Gastrocnemius medialis (tissue), 4 donors: ENCODE data around the gene KCNG1. TPM values are rescaled to one million over a fixed set of nuclear protein-coding genes. Genes with fewer than 3 reads are reported as not detected.

Experiments
- ATAC-seq, 2 donors: fragments of 150-250 bp; one replicate each; pipeline ENCODE4 v1.9.1; 2016
- DNase-seq, 2 donors: peaks; one replicate each; pipeline ENCODE4 v3.0.0-alpha.2; 2019
- H3K27ac ChIP-seq, 4 donors: fragments of 200-600 bp; sonication (generic); 1 replicate in 1 of 4; 2 replicates in 3 of 4; pipeline ENCODE4 v1.5.1; 2016 to 2018; ENCODE audit warnings: mild to moderate bottlenecking in 2 of 4, moderate library complexity in 1 of 4
- H3K27me3 ChIP-seq, 3 donors: fragments of 200-600 bp; sonication (generic) in 2 of 3; 1 replicate in 1 of 3; 2 replicates in 2 of 3; pipeline versions ENCODE4 v1.5.1 to v1.6.0; 2016 to 2019; ENCODE audit warnings: mild to moderate bottlenecking in 1 of 3, moderate library complexity in 1 of 3
- H3K36me3 ChIP-seq, 2 donors: fragments of 200-600 bp; sonication (generic) in 1 of 2; one replicate each; pipeline ENCODE4 v1.5.1; 2017 to 2018
- H3K4me1 ChIP-seq, 2 donors: fragments of 200-600 bp; sonication (generic) in 1 of 2; one replicate each; pipeline ENCODE4 v1.5.1; 2016 to 2017; ENCODE audit warnings: mild to moderate bottlenecking in 2 of 2
- H3K4me3 ChIP-seq, 4 donors: fragments of 200-600 bp; sonication (generic) in 3 of 4; 1 replicate in 1 of 4; 2 replicates in 3 of 4; pipeline ENCODE4 v1.5.1; 2016 to 2019; ENCODE audit warnings: mild to moderate bottlenecking in 2 of 4
- H3K9me3 ChIP-seq, 3 donors: fragments of 200-600 bp; sonication (generic) in 2 of 3; 1 replicate in 1 of 3; 2 replicates in 2 of 3; pipeline ENCODE4 v1.5.1; 2016 to 2019
- CTCF ChIP-seq, 5 experiments: fragments of 450-650 bp in 3 of 5; fragments of 200-600 bp in 2 of 5; sonication (generic) in 2 of 5; IDR thresholded peaks in 4 of 5; conservative IDR thresholded peaks in 1 of 5; 1 replicate in 4 of 5; 2 replicates in 1 of 5; pipeline ENCODE4 v1.5.1; 2016 to 2019; ENCODE audit warnings: antibody characterized with exemption in 5 of 5, mild to moderate bottlenecking in 3 of 5, moderate library complexity in 3 of 5
- POLR2A ChIP-seq, 2 donors: fragments of 450-650 bp; IDR thresholded peaks; one replicate each; pipeline ENCODE4 v1.6.1; 2017; ENCODE audit warnings: antibody characterized with exemption in 2 of 2, mild to moderate bottlenecking in 2 of 2, moderate library complexity in 2 of 2
- in situ Hi-C, 4 donors: fragments of 200-750 bp; cut with MboI; loops; one replicate each; pipeline versions ENCODE4 v1.15.0 to v1.8.0; 2017; ENCODE audit warnings: low sequenced_read_pairs in 4 of 4
- intact Hi-C: fragments of 100-400 bp; cut with DNase I; formaldehyde crosslinking; loops from one replicate; pipeline ENCODE4 v1.15.1; 2023; ENCODE audit warnings: low total_unique reads
- total RNA-seq, 4 donors: library from RNA; depleted of rRNA; stranded (reverse); fragments of >200 nt; gene quantifications; one replicate each; pipeline versions ENCODE4 v1.1.0 to v1.2.3, GENCODE V29; 2016

KCNG1 gene
- total RNA-seq, 4 donors from 2014 or later, result not detected

DNA sequence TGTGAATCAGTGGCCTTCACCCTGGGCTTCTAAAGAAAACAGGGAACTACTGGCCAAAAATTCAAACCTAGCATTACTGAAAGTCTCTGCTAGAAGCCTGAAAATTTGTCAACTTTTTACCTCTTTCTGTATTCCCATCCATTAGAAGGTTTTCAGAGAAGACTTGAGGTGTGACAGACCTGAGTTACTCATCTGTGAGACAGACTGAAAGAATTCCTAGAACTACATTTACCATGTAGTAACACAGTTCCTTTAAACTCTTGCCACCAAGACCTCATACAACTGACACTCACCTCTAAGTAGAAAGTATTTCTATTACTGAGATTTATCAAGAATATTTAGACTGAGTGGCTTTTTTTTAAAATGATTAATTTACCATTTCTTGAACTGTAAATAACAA lies 69.1 kb downstream of the KCNG1 start:
- peaks cover 0 to 41% of the 10 kb centered on the region in 2 donors for H3K36me3 ChIP-seq
- TF ChIP-seq POLR2A (IDR thresholded peaks at IDR 0.05) (no peak), CTCF (IDR thresholded peaks at IDR 0.05 in 4 of 5, conservative IDR thresholded peaks at IDR 0.05 in 1 of 5) (no peak)
- in situ Hi-C loops, result no loop called here
- intact Hi-C loops, result no loop called here
- no peak overlapping the region for H3K4me3 ChIP-seq
- H3K27me3 ChIP-seq, result no peaks in the 10 kb centered on the region
- H3K27ac ChIP-seq, result no peak overlapping the region
- DNase-seq (no peak), ATAC-seq (no peak)
- H3K4me1 ChIP-seq, result peaks cover 27 to 36% of the 10 kb centered on the region in 2 donors
- H3K9me3 ChIP-seq, result no peaks in the 10 kb centered on the region

Other genes starting within 250 kb of the KCNG1 start
- gene BCAS4, start 228.0 kb downstream of the KCNG1 start, total RNA-seq, result 1 to 10 TPM in 1 of 4 donors, under 1 TPM in 2, not detected in 1; 0.16 to 2.2 (median 0.51) TPM
- gene ADNP, start 91.7 kb downstream of the KCNG1 start, total RNA-seq, result 10 to 100 TPM; 24.0 to 35.4 (median 31.5) TPM
- 100 to 1,000 TPM in 1 of 4 donors, 10 to 100 TPM in 3; 55.5 to 120 (median 73.7) TPM for gene DPM1, start 64.6 kb downstream of the KCNG1 start, total RNA-seq
- 1 to 10 TPM; 3.1 to 5.7 (median 4.7) TPM for gene MOCS3, start 64.3 kb downstream of the KCNG1 start, total RNA-seq